Activated effector memory CD4-positive, alpha-beta T cell treated with Interleukin-2 at 50 U/mL for 16 hours (primary cell): ENCODE data around the gene SH3BP1.
"Not testable (repeated sequence)": the region's sequence is repeated elsewhere in the genome, so short reads cannot be mapped to it uniquely, and the experiment has no call there.

Experiments
- DNase-seq: peaks from one replicate; pipeline ENCODE4 v3.0.0-alpha.2; 2020

Gene SH3BP1

GRCh38 chr22:37680191-37680851 lies 40.9 kb downstream of the SH3BP1 start:
- no peak for DNase-seq

GRCh38 chr22:37681001-37681424 lies 41.5 kb downstream of the SH3BP1 start:
- DNase-seq: no peak

- DNase-seq: peak; percentile 53
These were observed 42.1 kb downstream of the SH3BP1 start for GRCh38 chr22:37681556-37682049.

GRCh38 chr22:37684803-37685615 lies 45.5 kb downstream of the SH3BP1 start:
- DNase-seq: no peak

- peak; percentile 74 for DNase-seq
These were observed 46.8 kb downstream of the SH3BP1 start, which contains the start of gene NOL12 for GRCh38 chr22:37686002-37686982. Gene NOL12, plus strand, starts transcription at chr22:37686343. Its CDS starts 50 bp downstream, at chr22:37686393.

- DNase-seq: no peak
These were observed 50.9 kb downstream of the SH3BP1 start for GRCh38 chr22:37690407-37690806.

GRCh38 chr22:37690901-37691504 lies 51.5 kb downstream of the SH3BP1 start:
- DNase-seq: no peak

GRCh38 chr22:37692627-37693285 lies 53.3 kb downstream of the SH3BP1 start:
- DNase-seq: no peak

- not testable (repeated sequence) for DNase-seq
These were observed 54.7 kb downstream of the SH3BP1 start for GRCh38 chr22:37694131-37694530.

- not testable (repeated sequence) for DNase-seq
These were observed 56.8 kb downstream of the SH3BP1 start for GRCh38 chr22:37696260-37696656.

GRCh38 chr22:37696657-37697537 lies 57.4 kb downstream of the SH3BP1 start, which contains the start of gene TRIOBP:
Gene TRIOBP, plus strand, starts transcription at chr22:37697048. Its CDS starts 4,318 bp downstream, at chr22:37701366.
- peak; percentile 69 for DNase-seq

- DNase-seq: no peak
These were observed 58.0 kb downstream of the SH3BP1 start for GRCh38 chr22:37697538-37697835.

- DNase-seq: no peak
These were observed 61.8 kb downstream of the SH3BP1 start for GRCh38 chr22:37701141-37701786.

- DNase-seq: no peak
These were observed 64.4 kb downstream of the SH3BP1 start for GRCh38 chr22:37703906-37704305.

- DNase-seq: no peak
These were observed 65.2 kb downstream of the SH3BP1 start for GRCh38 chr22:37704645-37705044.

- no peak for DNase-seq
These were observed 65.7 kb downstream of the SH3BP1 start for GRCh38 chr22:37705205-37705604.
